NCI-H2196 (cell line): ENCODE results near the gene RITA1.
"Not testable (repeated sequence)": the region's sequence is repeated elsewhere in the genome, so short reads cannot be mapped to it uniquely, and the experiment has no call there.

Experiments used
- DNase-seq: peaks from one replicate; lab custom pipeline; 2025; ENCODE audit not compliant: unreplicated experiment; lab: John Stamatoyannopoulos, UW

RITA1 gene

GRCh38 chr12:113201187-113202177, 16.0 kb downstream of the RITA1 start:
- no peak for DNase-seq

GRCh38 chr12:113202300-113203075, 17.0 kb downstream of the RITA1 start:
- no peak for DNase-seq

- DNase-seq: no peak
Observed at GRCh38 chr12:113203852-113204760, 18.6 kb downstream of the RITA1 start.

- no peak for DNase-seq
Observed at GRCh38 chr12:113204804-113205203, 19.3 kb downstream of the RITA1 start.

GRCh38 chr12:113206802-113207201, 21.3 kb downstream of the RITA1 start:
- not testable (repeated sequence) for DNase-seq

GRCh38 chr12:113207613-113208040, 22.1 kb downstream of the RITA1 start:
- no peak for DNase-seq

GRCh38 chr12:113208041-113208934, 22.8 kb downstream of the RITA1 start:
- no peak for DNase-seq

GRCh38 chr12:113211160-113211559, 25.6 kb downstream of the RITA1 start:
- no peak for DNase-seq

- peak; percentile 15 for DNase-seq
Observed at GRCh38 chr12:113214895-113215400, 29.4 kb downstream of the RITA1 start.

GRCh38 chr12:113216027-113216426, 30.5 kb downstream of the RITA1 start:
- no peak for DNase-seq

GRCh38 chr12:113220593-113221180, 35.2 kb downstream of the RITA1 start:
- no peak for DNase-seq

GRCh38 chr12:113221181-113221996, 35.9 kb downstream of the RITA1 start, which contains the start of gene TPCN1:
Gene TPCN1, plus strand, starts transcription at chr12:113221464. Its CDS starts 5,389 bp downstream, at chr12:113226853.
- DNase-seq: peak; percentile 99

- no peak for DNase-seq
Observed at GRCh38 chr12:113221997-113222729, 36.6 kb downstream of the RITA1 start.

GRCh38 chr12:113222730-113223531, 37.4 kb downstream of the RITA1 start:
- DNase-seq: peak; percentile 80

- no peak for DNase-seq
Observed at GRCh38 chr12:113224955-113225354, 39.4 kb downstream of the RITA1 start.

- no peak for DNase-seq
Observed at GRCh38 chr12:113226696-113227568, 41.4 kb downstream of the RITA1 start.
